HepG2 (cell line): ENCODE results near the gene DDT.
"Not testable (repeated sequence)": the region's sequence is repeated elsewhere in the genome, so short reads cannot be mapped to it uniquely, and the experiment has no call there.

ENCODE experiments used
- ATF4 ChIP-seq, 2 experiments: fragments of 450-650 bp in 1 of 2; sonication (generic) in 1 of 2; formaldehyde crosslinking; IDR thresholded peaks; 2 replicates each; pipeline versions ENCODE4 v1.5.0 to v1.8.0; 2020 to 2022; ENCODE audit warnings: mild to moderate bottlenecking in 1 of 2, missing genetic modification reagents in 1 of 2
- ATF7-NPFF ChIP-seq: sonication (generic); formaldehyde crosslinking; IDR thresholded peaks from 2 replicates; pipeline ENCODE4 v1.8.1; 2023; ENCODE audit warnings: mild to moderate bottlenecking, low read depth, missing genetic modification reagents, moderate library complexity
- EZH2 ChIP-seq: conservative IDR thresholded peaks from 2 replicates; pipeline ENCODE4 v1.6.1; 2012; ENCODE audit warnings: mild to moderate bottlenecking, low read depth, low read length, moderate library complexity
- FOSL1 ChIP-seq: sonication (generic); formaldehyde crosslinking; IDR thresholded peaks from 2 replicates; pipeline ENCODE4 v1.9.0; 2021; ENCODE audit warnings: missing genetic modification reagents, borderline replicate concordance
- FOXO1 ChIP-seq: sonication (generic); formaldehyde crosslinking; IDR thresholded peaks from 2 replicates; pipeline ENCODE4 v1.4.0; 2020; ENCODE audit warnings: missing genetic modification reagents
- HNRNPH1 ChIP-seq: fragments of 200-400 bp; formaldehyde crosslinking; optimal IDR thresholded peaks from 2 replicates; pipeline ENCODE3; 2017; ENCODE audit warnings: mild to moderate bottlenecking, low read depth, low read length
- JUN ChIP-seq: sonication (generic); formaldehyde crosslinking; IDR thresholded peaks from 2 replicates; pipeline ENCODE4 v1.4.0; 2020; ENCODE audit warnings: mild to moderate bottlenecking, missing genetic modification reagents
- NFE2 ChIP-seq: sonication (generic); formaldehyde crosslinking; IDR thresholded peaks from 2 replicates; pipeline ENCODE4 v1.4.0; 2020; ENCODE audit warnings: missing genetic modification reagents
- ZNF772 ChIP-seq: sonication (generic); formaldehyde crosslinking; IDR thresholded peaks from 2 replicates; pipeline ENCODE4 v1.5.0; 2020; ENCODE audit warnings: mild to moderate bottlenecking, missing genetic modification reagents
- ZUFSP ChIP-seq: sonication (generic); formaldehyde crosslinking; IDR thresholded peaks from 2 replicates; pipeline ENCODE4 v1.9.0; 2021; ENCODE audit warnings: missing genetic modification reagents, mild to moderate bottlenecking, borderline replicate concordance
- TF ChIP-seq, protein P1 (sequence below): sonication (generic); formaldehyde crosslinking; IDR thresholded peaks from 2 replicates; pipeline ENCODE4 v1.5.0; 2020; ENCODE audit warnings: mild to moderate bottlenecking, missing genetic modification reagents, moderate library complexity
- TF ChIP-seq, protein P2 (sequence below): sonication (generic); formaldehyde crosslinking; IDR thresholded peaks from 2 replicates; pipeline ENCODE4 v1.4.0; 2020; ENCODE audit warnings: missing genetic modification reagents, borderline replicate concordance

GRCh38 chr22:23955886-23956285 lies 18.4 kb downstream of the DDT start:
- not testable (repeated sequence) for TF ChIP-seq FOSL1 (CRISPR knock-in tag); NFE2 (CRISPR knock-in tag); ATF4 (CRISPR knock-in tag; IDR thresholded peaks at IDR 0.05); FOXO1 (CRISPR knock-in tag); ZUFSP; EZH2; ATF7-NPFF (CRISPR knock-in tag); ZNF772 (CRISPR knock-in tag); JUN (CRISPR knock-in tag); HNRNPH1
- TF ChIP-seq, protein P1, sequence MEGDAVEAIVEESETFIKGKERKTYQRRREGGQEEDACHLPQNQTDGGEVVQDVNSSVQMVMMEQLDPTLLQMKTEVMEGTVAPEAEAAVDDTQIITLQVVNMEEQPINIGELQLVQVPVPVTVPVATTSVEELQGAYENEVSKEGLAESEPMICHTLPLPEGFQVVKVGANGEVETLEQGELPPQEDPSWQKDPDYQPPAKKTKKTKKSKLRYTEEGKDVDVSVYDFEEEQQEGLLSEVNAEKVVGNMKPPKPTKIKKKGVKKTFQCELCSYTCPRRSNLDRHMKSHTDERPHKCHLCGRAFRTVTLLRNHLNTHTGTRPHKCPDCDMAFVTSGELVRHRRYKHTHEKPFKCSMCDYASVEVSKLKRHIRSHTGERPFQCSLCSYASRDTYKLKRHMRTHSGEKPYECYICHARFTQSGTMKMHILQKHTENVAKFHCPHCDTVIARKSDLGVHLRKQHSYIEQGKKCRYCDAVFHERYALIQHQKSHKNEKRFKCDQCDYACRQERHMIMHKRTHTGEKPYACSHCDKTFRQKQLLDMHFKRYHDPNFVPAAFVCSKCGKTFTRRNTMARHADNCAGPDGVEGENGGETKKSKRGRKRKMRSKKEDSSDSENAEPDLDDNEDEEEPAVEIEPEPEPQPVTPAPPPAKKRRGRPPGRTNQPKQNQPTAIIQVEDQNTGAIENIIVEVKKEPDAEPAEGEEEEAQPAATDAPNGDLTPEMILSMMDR (CRISPR knock-in tag): not testable (repeated sequence)
- TF ChIP-seq, protein P2, sequence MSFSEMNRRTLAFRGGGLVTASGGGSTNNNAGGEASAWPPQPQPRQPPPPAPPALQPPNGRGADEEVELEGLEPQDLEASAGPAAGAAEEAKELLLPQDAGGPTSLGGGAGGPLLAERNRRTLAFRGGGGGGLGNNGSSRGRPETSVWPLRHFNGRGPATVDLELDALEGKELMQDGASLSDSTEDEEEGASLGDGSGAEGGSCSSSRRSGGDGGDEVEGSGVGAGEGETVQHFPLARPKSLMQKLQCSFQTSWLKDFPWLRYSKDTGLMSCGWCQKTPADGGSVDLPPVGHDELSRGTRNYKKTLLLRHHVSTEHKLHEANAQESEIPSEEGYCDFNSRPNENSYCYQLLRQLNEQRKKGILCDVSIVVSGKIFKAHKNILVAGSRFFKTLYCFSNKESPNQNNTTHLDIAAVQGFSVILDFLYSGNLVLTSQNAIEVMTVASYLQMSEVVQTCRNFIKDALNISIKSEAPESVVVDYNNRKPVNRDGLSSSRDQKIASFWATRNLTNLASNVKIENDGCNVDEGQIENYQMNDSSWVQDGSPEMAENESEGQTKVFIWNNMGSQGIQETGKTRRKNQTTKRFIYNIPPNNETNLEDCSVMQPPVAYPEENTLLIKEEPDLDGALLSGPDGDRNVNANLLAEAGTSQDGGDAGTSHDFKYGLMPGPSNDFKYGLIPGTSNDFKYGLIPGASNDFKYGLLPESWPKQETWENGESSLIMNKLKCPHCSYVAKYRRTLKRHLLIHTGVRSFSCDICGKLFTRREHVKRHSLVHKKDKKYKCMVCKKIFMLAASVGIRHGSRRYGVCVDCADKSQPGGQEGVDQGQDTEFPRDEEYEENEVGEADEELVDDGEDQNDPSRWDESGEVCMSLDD (CRISPR knock-in tag): not testable (repeated sequence)
